Endothelial cell of umbilical vein (primary cell): Measurements from ENCODE around the gene MESD.

Experiments
- EZH2 ChIP-seq: IDR thresholded peaks from 2 replicates; pipeline ENCODE4 v1.6.1; 2012; ENCODE audit warnings: borderline replicate concordance, low read depth, mild to moderate bottlenecking, moderate library complexity, low read length, inconsistent platforms; ENCODE audit not compliant: severe bottlenecking
- FOS ChIP-seq: IDR thresholded peaks from 2 replicates; pipeline ENCODE4 v1.6.1; 2011; ENCODE audit warnings: mild to moderate bottlenecking, low read length, moderate library complexity, borderline replicate concordance; ENCODE audit not compliant: insufficient read depth
- JUN ChIP-seq: IDR thresholded peaks from 2 replicates; pipeline ENCODE4 v1.6.1; 2011; ENCODE audit warnings: borderline replicate concordance, low read depth; ENCODE audit not compliant: insufficient read length, insufficient read depth
- MAX ChIP-seq: IDR thresholded peaks from 2 replicates; pipeline ENCODE4 v1.6.1; 2011; ENCODE audit not compliant: insufficient read depth, insufficient read length
- POLR2A ChIP-seq: IDR thresholded peaks from 2 replicates; pipeline ENCODE4 v1.6.1; 2012; ENCODE audit warnings: low read depth, mild to moderate bottlenecking, control low read depth, low read length
- POLR2AphosphoS5 ChIP-seq: IDR thresholded peaks from 2 replicates; pipeline ENCODE4 v1.6.1; 2012; ENCODE audit warnings: low read depth, mild to moderate bottlenecking, control low read depth, low read length, moderate library complexity; ENCODE audit not compliant: insufficient read depth
- TF ChIP-seq, protein P1 (sequence below), 2 donors: IDR thresholded peaks; 1 replicate in 1 of 2; 2 replicates in 1 of 2; pipeline ENCODE4 v1.5.1; 2011; ENCODE audit warnings: low read length in 2 of 2, mild to moderate bottlenecking in 2 of 2, moderate library complexity in 2 of 2, control low read depth in 1 of 2, inconsistent platforms in 1 of 2, low read depth in 1 of 2; ENCODE audit not compliant: insufficient read depth in 1 of 2; ENCODE audit errors: extremely low read depth in 1 of 2

DNA sequence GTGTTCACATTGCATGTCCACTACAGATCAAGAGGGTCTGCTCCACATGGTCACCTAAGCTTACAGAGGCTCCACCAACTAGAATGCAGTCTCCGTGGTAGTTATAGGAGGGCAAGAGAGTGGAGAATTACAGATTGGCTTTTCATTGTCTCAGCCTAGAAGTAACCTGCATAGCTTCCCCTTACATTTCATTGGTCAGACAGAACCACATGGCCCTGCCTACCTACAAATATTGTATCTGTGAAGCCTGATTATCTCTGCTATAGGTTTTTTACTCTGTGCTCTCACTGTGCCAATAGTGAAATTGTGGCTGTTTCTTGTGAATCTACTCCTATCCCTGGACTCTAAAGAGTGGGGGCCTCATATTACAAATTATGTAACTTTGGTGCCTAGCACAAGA lies 8.6 kb upstream of the MESD start:
- TF ChIP-seq, protein P1, sequence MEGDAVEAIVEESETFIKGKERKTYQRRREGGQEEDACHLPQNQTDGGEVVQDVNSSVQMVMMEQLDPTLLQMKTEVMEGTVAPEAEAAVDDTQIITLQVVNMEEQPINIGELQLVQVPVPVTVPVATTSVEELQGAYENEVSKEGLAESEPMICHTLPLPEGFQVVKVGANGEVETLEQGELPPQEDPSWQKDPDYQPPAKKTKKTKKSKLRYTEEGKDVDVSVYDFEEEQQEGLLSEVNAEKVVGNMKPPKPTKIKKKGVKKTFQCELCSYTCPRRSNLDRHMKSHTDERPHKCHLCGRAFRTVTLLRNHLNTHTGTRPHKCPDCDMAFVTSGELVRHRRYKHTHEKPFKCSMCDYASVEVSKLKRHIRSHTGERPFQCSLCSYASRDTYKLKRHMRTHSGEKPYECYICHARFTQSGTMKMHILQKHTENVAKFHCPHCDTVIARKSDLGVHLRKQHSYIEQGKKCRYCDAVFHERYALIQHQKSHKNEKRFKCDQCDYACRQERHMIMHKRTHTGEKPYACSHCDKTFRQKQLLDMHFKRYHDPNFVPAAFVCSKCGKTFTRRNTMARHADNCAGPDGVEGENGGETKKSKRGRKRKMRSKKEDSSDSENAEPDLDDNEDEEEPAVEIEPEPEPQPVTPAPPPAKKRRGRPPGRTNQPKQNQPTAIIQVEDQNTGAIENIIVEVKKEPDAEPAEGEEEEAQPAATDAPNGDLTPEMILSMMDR (IDR thresholded peaks at IDR 0.05; ENCODE audit: extremely low read depth in 1 of 2, insufficient read depth in 1 of 2, low read depth in 1 of 2, low read length in 2 of 2) = no peak
- no peak for TF ChIP-seq EZH2
- TF ChIP-seq POLR2A = no peak
- no peak for TF ChIP-seq POLR2AphosphoS5
- no peak for TF ChIP-seq FOS
- TF ChIP-seq MAX = no peak
- TF ChIP-seq JUN = no peak
